GM21786 (cell line): ENCODE results near the gene ATAD3B.

Experiments
- ATAC-seq: cut with Tn5 transposase; IDR thresholded peaks from one replicate; pipeline ENCODE4 v1.9.1; 2021; ENCODE audit not compliant: unreplicated experiment

Gene ATAD3B

GRCh38 chr1:1543706-1544099, 72.1 kb downstream of the ATAD3B start:
- no peak for ATAC-seq

GRCh38 chr1:1544544-1544943, 73.0 kb downstream of the ATAD3B start:
- no peak for ATAC-seq
